Heart left ventricle (tissue), 16 donors: Measurements from ENCODE around the gene PRKAG2. TPM values are rescaled to one million over a fixed set of nuclear protein-coding genes. Genes with fewer than 3 reads are reported as not detected.

ENCODE experiments used
- ATAC-seq, 4 donors: fragments of 200-7000 bp; cut with Tn5 transposase; one replicate each; pipeline ENCODE4 v1.9.1; 2020 to 2022; ENCODE audit warnings: moderate library complexity in 4 of 4, mild to moderate bottlenecking in 3 of 4, moderate number of reproducible peaks in 1 of 4
- DNase-seq, 5 donors: peaks; one replicate each; pipeline ENCODE4 v3.0.0-alpha.2; 2020
- H3K27ac ChIP-seq, 12 donors: fragments of 200-600 bp; sonication (generic) in 4 of 12; one replicate each; pipeline versions ENCODE4 v1.5.0 to v1.8.0; 2016 to 2022; ENCODE audit warnings: mild to moderate bottlenecking in 2 of 12
- H3K27me3 ChIP-seq, 9 donors: fragments of 200-600 bp; sonication (generic) in 2 of 9; one replicate each; pipeline versions ENCODE4 v1.5.1 to v1.8.0; 2016 to 2022; ENCODE audit warnings: mild to moderate bottlenecking in 3 of 9
- H3K36me3 ChIP-seq, 9 donors: fragments of 200-600 bp; sonication (generic) in 2 of 9; one replicate each; pipeline versions ENCODE4 v1.5.0 to v1.8.0; 2018 to 2022; ENCODE audit warnings: mild to moderate bottlenecking in 2 of 9
- H3K4me1 ChIP-seq, 12 donors: fragments of 200-600 bp; sonication (generic) in 4 of 12; one replicate each; pipeline versions ENCODE4 v1.5.0 to v1.8.0; 2016 to 2022; ENCODE audit warnings: mild to moderate bottlenecking in 3 of 12
- H3K4me3 ChIP-seq, 12 donors: fragments of 200-600 bp; sonication (generic) in 4 of 12; one replicate each; pipeline versions ENCODE4 v1.5.0 to v1.8.0; 2017 to 2022; ENCODE audit warnings: mild to moderate bottlenecking in 9 of 12, moderate library complexity in 4 of 12
- H3K9me3 ChIP-seq, 12 donors: fragments of 200-600 bp; sonication (generic) in 4 of 12; one replicate each; pipeline versions ENCODE4 v1.5.0 to v1.8.0; 2016 to 2022; ENCODE audit warnings: mild to moderate bottlenecking in 1 of 12
- POLR2A ChIP-seq, 2 donors: fragments of 450-650 bp; IDR thresholded peaks; one replicate each; pipeline ENCODE4 v1.6.1; 2017; ENCODE audit warnings: antibody characterized with exemption in 2 of 2, mild to moderate bottlenecking in 2 of 2, moderate library complexity in 2 of 2
- WGBS, 4 donors: extraction: QIAGEN DNeasy Blood & Tissue Kit in 2 of 4; methylation state at CpG; one replicate each; pipeline versions ENCODE4 v1.1.5 to v1.1.7; 2013 to 2018; 5-methylcytosine and 5-hydroxymethylcytosine counted together
- intact Hi-C, 10 donors: fragments of 100-400 bp; cut with DNase I; formaldehyde crosslinking; loops; one replicate each; pipeline versions ENCODE4 v1.11.1 to v1.14.2; 2022
- polyA plus RNA-seq, 2 donors: library from polyadenylated mRNA; stranded (reverse); fragments of 200-250 nt; gene quantifications; one replicate each; pipeline ENCODE4 v1.2.3, GENCODE V29; 2013
- total RNA-seq, 9 donors: library from RNA; depleted of rRNA in 2 of 9; stranded (reverse); fragments of >200 nt in 2 of 9; fragmentation: NEBNext Ultra II Directional in 3 of 9; extraction: Animal tissue kit (Norgen Biotek cat#: 25700) in 3 of 9; gene quantifications; one replicate each; pipeline versions ENCODE4 v1.1.0 to v1.2.4, GENCODE V29; 2016 to 2023
- TF ChIP-seq, protein P1 (sequence below), 12 donors: fragments of 200-600 bp; sonication (generic) in 4 of 12; IDR thresholded peaks; one replicate each; pipeline versions ENCODE4 v1.5.0 to v1.8.0; 2018 to 2022; ENCODE audit warnings: antibody characterized with exemption in 12 of 12, mild to moderate bottlenecking in 5 of 12
- donor health status: ischemic (EF 13 %, LVEDD 7.1; RV severe dilation, severe dysfunction).
- donor health status: healthy with polysubstance abuse.
- donor health status: DM: no; HTN: yes; CAD: no.
- donor health status: DM: no; HTN: no; CAD: no.
- donor health status: ischemic (EF 25% LVEDD 6.9; RV normal size, moderate dysfunction).
- donor health status: ischemic (EF 25% LVEDD 5.7; RV mildly dilated, moderate dysfunction).
- donor health status: healthy.
- donor health status: DM: yes; HTN: yes; CAD: no.
- donor health status: ischemic (EF 35%, LVEDD 5.7; RV mildly dilated, moderate dysfunction).
- donor health status: nonischemic (EF 11% LVEDD 7.7; RV severe dilation, severe dysfunction).
- donor health status: DM: yes; HTN: yes; CAD: no.
- donor health status: PGD.
- donor health status: ischemic (EF 29% LVEDD 5.4; RV normal size, mild dysfunction).
- donor health status: nonischemic (EF 23%, LVEDD 6.1; RV moderate dilation, normal function).

The PRKAG2 gene
- total and polyA plus RNA-seq, 11 donors = 50.2 to 179 (median 108) TPM

DNA sequence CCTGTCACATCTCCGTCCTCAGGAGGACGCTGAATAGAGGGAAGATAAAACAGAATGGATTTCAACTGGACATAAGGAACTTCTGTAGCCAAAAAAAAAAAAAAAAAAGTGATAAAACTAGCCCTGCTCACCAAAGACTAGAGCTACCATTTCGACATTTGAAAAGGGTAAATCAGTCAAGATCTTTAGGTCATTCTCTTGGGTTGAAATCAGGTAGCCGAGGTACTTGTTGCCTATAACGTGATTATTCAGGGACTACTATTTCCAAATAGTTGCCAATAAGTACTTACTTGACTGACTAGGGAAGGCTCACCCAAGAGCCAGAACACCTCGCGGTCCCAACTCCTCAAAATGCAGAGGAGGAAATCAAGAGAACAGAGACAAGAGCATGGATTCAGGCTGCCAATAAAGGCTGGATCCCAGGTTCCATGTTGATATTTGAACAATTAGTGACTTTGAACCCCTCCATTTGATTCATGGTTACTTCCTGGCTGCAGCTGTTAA lies 359.3 kb downstream of the PRKAG2 start:
- H3K27ac ChIP-seq = peak overlapping the region in 11 of 12 donors; percentile 37 to 100 (median 97)
- H3K4me1 ChIP-seq = peaks cover 0 to 64% (median 40%) of the 10 kb centered on the region in 12 donors
- H3K36me3 ChIP-seq = no peaks in the 10 kb centered on the region
- H3K9me3 ChIP-seq = no peaks in the 10 kb centered on the region
- peak overlapping the region; percentile 55 to 98 (median 79) for H3K4me3 ChIP-seq
- H3K27me3 ChIP-seq = no peaks in the 10 kb centered on the region
- no peak for TF ChIP-seq POLR2A (IDR thresholded peaks at IDR 0.05)
- TF ChIP-seq, protein P1, sequence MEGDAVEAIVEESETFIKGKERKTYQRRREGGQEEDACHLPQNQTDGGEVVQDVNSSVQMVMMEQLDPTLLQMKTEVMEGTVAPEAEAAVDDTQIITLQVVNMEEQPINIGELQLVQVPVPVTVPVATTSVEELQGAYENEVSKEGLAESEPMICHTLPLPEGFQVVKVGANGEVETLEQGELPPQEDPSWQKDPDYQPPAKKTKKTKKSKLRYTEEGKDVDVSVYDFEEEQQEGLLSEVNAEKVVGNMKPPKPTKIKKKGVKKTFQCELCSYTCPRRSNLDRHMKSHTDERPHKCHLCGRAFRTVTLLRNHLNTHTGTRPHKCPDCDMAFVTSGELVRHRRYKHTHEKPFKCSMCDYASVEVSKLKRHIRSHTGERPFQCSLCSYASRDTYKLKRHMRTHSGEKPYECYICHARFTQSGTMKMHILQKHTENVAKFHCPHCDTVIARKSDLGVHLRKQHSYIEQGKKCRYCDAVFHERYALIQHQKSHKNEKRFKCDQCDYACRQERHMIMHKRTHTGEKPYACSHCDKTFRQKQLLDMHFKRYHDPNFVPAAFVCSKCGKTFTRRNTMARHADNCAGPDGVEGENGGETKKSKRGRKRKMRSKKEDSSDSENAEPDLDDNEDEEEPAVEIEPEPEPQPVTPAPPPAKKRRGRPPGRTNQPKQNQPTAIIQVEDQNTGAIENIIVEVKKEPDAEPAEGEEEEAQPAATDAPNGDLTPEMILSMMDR (IDR thresholded peaks at IDR 0.05) = no peak
- WGBS, 4 donors = 46 to 55% (median 52%) methylated on average over 7 of the region's 7 CpGs
- intact Hi-C loops = loop anchor here in 6 of 10 donors (2.0 to 10.0 kb wide), 7 partner anchors 35 to 1073 kb away; no protein-coding TSS in a partner anchor
- DNase-seq (no peak), ATAC-seq (no peak)

DNA sequence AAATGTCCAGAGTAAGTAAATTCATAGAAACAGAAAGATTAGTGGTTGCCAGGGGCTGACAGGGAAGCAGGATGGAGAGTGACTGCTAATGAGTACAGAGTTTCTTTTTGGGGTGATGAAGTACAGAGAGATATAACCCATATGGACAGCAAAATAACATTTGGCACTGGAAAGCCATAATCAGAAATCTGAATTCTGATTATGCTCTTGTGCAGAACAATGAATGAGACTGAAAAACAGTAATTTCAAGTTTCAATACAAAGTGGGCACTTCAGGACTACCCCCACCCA lies 361.7 kb downstream of the PRKAG2 start:
- DNase-seq (no peak), ATAC-seq (no peak)
- H3K4me1 ChIP-seq = peaks cover 0 to 79% (median 45%) of the 10 kb centered on the region in 12 donors
- intact Hi-C loops = loop anchor here in 5 of 10 donors (5.0 to 10.0 kb wide), 6 partner anchors 33 to 1070 kb away; no protein-coding TSS in a partner anchor
- H3K27me3 ChIP-seq = no peaks in the 10 kb centered on the region
- no peaks in the 10 kb centered on the region for H3K36me3 ChIP-seq
- TF ChIP-seq POLR2A (IDR thresholded peaks at IDR 0.05) = no peak
- TF ChIP-seq, protein P1 (IDR thresholded peaks at IDR 0.05) = no peak
- no peak overlapping the region for H3K4me3 ChIP-seq
- H3K27ac ChIP-seq = peak overlapping the region in 2 of 12 donors; percentile 51 to 98
- no peaks in the 10 kb centered on the region for H3K9me3 ChIP-seq

DNA sequence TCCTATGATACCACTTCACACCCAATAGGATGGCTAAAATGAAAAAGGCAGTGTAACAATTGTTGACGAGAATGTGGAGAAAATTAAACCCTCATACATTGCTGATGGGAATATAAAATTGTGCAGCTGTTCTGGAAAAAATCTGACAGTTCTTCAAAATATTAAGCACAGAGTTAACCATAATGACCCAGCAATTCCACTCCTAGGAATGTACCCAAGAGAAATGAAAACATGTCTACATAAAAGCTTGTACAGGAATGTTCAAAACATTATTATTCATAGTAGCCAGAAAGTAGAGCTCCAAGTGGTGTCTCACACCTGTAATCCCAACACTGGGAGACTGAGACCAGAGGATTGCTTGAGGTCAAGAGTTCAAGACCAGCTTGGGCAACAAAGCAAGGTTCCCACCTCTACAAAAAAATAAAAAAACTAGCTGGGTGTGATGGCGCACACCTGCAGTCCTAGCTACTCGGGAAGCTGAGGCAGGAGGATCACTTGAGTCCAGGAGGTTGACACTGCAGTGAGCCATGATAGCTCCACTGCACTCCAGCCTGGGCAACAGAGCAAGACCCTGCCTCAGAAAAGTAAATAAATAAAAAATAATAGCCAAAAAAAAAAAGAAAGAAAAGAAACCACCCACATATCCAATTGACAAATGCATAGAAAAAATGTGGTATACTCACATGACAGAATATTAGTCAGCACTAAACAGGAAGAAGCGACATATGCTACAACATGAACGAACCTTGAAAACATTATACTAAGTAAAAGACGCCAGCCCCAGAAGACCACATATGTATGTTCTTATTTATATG lies 362.2 kb downstream of the PRKAG2 start:
- peaks cover 0 to 83% (median 50%) of the 10 kb centered on the region in 12 donors for H3K4me1 ChIP-seq
- intact Hi-C loops = loop anchor here in 8 of 10 donors (5.0 to 10.0 kb wide), 7 partner anchors 32 to 1070 kb away; no protein-coding TSS in a partner anchor
- 85 to 91% (median 87%) methylated on average over 6 of the region's 6 CpGs for WGBS, 4 donors

DNA sequence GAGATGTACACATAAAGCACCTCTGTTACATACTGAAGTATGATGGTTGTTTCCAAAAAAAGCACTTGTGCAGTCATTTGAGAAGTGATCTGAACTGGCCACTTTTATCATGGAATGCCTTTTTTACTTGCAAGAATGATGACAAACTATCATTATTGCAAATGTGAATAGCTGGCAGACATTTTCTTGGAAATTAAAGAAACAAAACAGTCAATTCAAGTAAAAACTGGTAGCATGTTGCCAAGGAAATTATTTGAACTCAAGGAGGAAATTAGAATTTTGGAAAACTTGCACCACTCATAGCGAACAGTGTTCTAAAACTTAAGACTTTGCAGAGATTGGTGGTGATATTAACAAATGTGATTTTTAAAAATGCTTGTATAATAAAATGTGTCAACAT lies 363.8 kb downstream of the PRKAG2 start:
- WGBS, 4 donors = 93 to 99% (median 95%) methylated on average over 1 of the region's 1 CpG
- Histone ChIP-seq H3K4me3 (no peak overlapping the region), H3K27me3 (no peaks in the 10 kb centered on the region), H3K4me1 (peaks cover 0 to 98% (median 64%) of the 10 kb centered on the region in 12 donors), H3K27ac (peak overlapping the region in 4 of 12 donors; percentile 12 to 98 (median 32)), H3K36me3 (no peaks in the 10 kb centered on the region), H3K9me3 (no peaks in the 10 kb centered on the region)
- no peak for TF ChIP-seq POLR2A (IDR thresholded peaks at IDR 0.05)
- TF ChIP-seq, protein P1 (IDR thresholded peaks at IDR 0.05) = no peak
- ATAC-seq (no peak), DNase-seq (no peak)
- intact Hi-C loops = loop anchor here in 4 of 10 donors (5.0 to 10.0 kb wide), 3 partner anchors 41 to 1068 kb away; no protein-coding TSS in a partner anchor

More for the DNA sequence above, 362.2 kb downstream of the PRKAG2 start:
- H3K27ac ChIP-seq = peak overlapping the region in 2 of 12 donors; percentile 51 to 98
- ATAC-seq (no peak), DNase-seq (no peak)
- no peaks in the 10 kb centered on the region for H3K27me3 ChIP-seq
- TF ChIP-seq POLR2A (IDR thresholded peaks at IDR 0.05) = no peak
- TF ChIP-seq, protein P1 (IDR thresholded peaks at IDR 0.05) = no peak
- no peaks in the 10 kb centered on the region for H3K36me3 ChIP-seq
- no peaks in the 10 kb centered on the region for H3K9me3 ChIP-seq
- no peak overlapping the region for H3K4me3 ChIP-seq
